Keratinocyte (primary cell): Measurements from ENCODE around the gene CREB3L2. TPM values are rescaled to one million over a fixed set of nuclear protein-coding genes. Genes with fewer than 3 reads are reported as not detected.

Source experiments
- DNase-seq: peaks from one replicate; pipeline ENCODE4 v3.0.0-alpha.2; 2011; ENCODE audit warnings: low read depth, missing footprints, low spot score
- FAIRE-seq: peaks from 2 replicates; lab custom pipeline; 2011; peaks lifted over from hg19 to GRCh38; lab: Jason Lieb, UNC
- H2AFZ ChIP-seq: 2 replicates; pipeline ENCODE4 v1.6.0; 2012; ENCODE audit warnings: low read length, control low read depth, inconsistent platforms; ENCODE audit not compliant: control insufficient read depth
- H3K27ac ChIP-seq: 2 replicates; pipeline ENCODE4 v1.5.1; 2011; ENCODE audit warnings: low read length; ENCODE audit not compliant: control insufficient read depth, insufficient read depth
- H3K27me3 ChIP-seq: 3 replicates; pipeline ENCODE4 v1.6.0; 2011; ENCODE audit warnings: low read length; ENCODE audit not compliant: control insufficient read depth, insufficient read depth; ENCODE audit errors: extremely low read depth
- H3K36me3 ChIP-seq, 2 experiments: 2 replicates in 1 of 2; 3 replicates in 1 of 2; pipeline ENCODE4 v1.5.1; 2011; ENCODE audit warnings: low read length in 2 of 2, mild to moderate bottlenecking in 1 of 2; ENCODE audit not compliant: control insufficient read depth in 2 of 2, insufficient read depth in 2 of 2; ENCODE audit errors: extremely low read depth in 1 of 2
- H3K4me1 ChIP-seq: 3 replicates; pipeline ENCODE4 v1.5.1; 2011; ENCODE audit warnings: low read length; ENCODE audit not compliant: control insufficient read depth, insufficient read depth; ENCODE audit errors: extremely low read depth
- H3K4me2 ChIP-seq: 3 replicates; pipeline ENCODE4 v1.6.0; 2011; ENCODE audit warnings: low read depth, low read length; ENCODE audit not compliant: control insufficient read depth, insufficient read depth; ENCODE audit errors: extremely low read depth
- H3K4me3 ChIP-seq, 3 experiments: fragments of 200-600 bp in 1 of 3; sonication (generic) in 1 of 3; 2 replicates in 2 of 3; 3 replicates in 1 of 3; pipeline ENCODE4 v1.5.1; 2011 to 2016; ENCODE audit warnings: low read length in 3 of 3, mild to moderate bottlenecking in 3 of 3, control low read depth in 2 of 3, inconsistent platforms in 1 of 3, low read depth in 1 of 3, mixed read lengths in 1 of 3, mixed run types in 1 of 3, moderate library complexity in 1 of 3; ENCODE audit not compliant: control insufficient read depth in 2 of 3, insufficient read depth in 2 of 3; ENCODE audit errors: extremely low read depth in 1 of 3
- H3K79me2 ChIP-seq: 2 replicates; pipeline ENCODE4 v1.6.0; 2012; ENCODE audit warnings: low read length; ENCODE audit not compliant: control insufficient read depth, insufficient read depth
- H3K9ac ChIP-seq: 3 replicates; pipeline ENCODE4 v1.6.0; 2011; ENCODE audit warnings: low read length; ENCODE audit not compliant: control insufficient read depth, insufficient read depth; ENCODE audit errors: extremely low read depth
- H3K9me1 ChIP-seq: 3 replicates; pipeline ENCODE4 v1.6.0; 2011; ENCODE audit warnings: low read length; ENCODE audit not compliant: control insufficient read depth, insufficient read depth; ENCODE audit errors: extremely low read depth
- H3K9me3 ChIP-seq: 2 replicates; pipeline ENCODE4 v1.5.1; 2012; ENCODE audit warnings: low read depth, low read length; ENCODE audit not compliant: control insufficient read depth
- H4K20me1 ChIP-seq: 3 replicates; pipeline ENCODE4 v1.6.0; 2011; ENCODE audit warnings: low read length; ENCODE audit not compliant: control insufficient read depth, insufficient read depth; ENCODE audit errors: extremely low read depth
- EZH2 ChIP-seq: IDR thresholded peaks from one replicate; pipeline ENCODE4 v1.6.1; 2012; ENCODE audit warnings: inconsistent platforms, mild to moderate bottlenecking, low read length, moderate library complexity
- dilution Hi-C: fragments of 300-500 bp; cut with MboI; formaldehyde crosslinking; loops from one replicate; pipeline ENCODE4 v1.7.0; 2020; ENCODE audit warnings: low sequenced_read_pairs; ENCODE audit not compliant: extremely low pct_ligation_motif_present
- polyA plus RNA-seq, 5 experiments: library from polyadenylated mRNA; depleted of rRNA in 3 of 5; stranded (reverse) in 3 of 5; stranded (forward) in 1 of 5; unstranded in 1 of 5; fragments of >200 nt; gene quantifications; 1 replicate in 1 of 5; 2 replicates in 3 of 5; 3 replicates in 1 of 5; pipeline versions ENCODE4 v1.2.1 to v1.2.3, GENCODE V29; 2011 to 2012; ENCODE audit warnings: missing spikeins in 2 of 5, low read depth in 1 of 5, low replicate concordance in 1 of 5
- TF ChIP-seq, protein P1 (sequence below), 3 experiments: IDR thresholded peaks in 1 of 3; conservative IDR thresholded peaks in 1 of 3; optimal IDR thresholded peaks in 1 of 3; 2 replicates in 2 of 3; 3 replicates in 1 of 3; pipeline versions ENCODE3 to v1.5.1; 2011; ENCODE audit warnings: low read length in 3 of 3, mild to moderate bottlenecking in 3 of 3, moderate library complexity in 2 of 3, control low read depth in 1 of 3, inconsistent platforms in 1 of 3; ENCODE audit not compliant: insufficient read depth in 2 of 3; ENCODE audit errors: extremely low read depth in 1 of 3

CREB3L2 gene
- polyA plus RNA-seq, 1 donor (not counting 4 experiments of a cell fraction or from before 2014, with no cell fraction given) = 12.8 TPM

DNA sequence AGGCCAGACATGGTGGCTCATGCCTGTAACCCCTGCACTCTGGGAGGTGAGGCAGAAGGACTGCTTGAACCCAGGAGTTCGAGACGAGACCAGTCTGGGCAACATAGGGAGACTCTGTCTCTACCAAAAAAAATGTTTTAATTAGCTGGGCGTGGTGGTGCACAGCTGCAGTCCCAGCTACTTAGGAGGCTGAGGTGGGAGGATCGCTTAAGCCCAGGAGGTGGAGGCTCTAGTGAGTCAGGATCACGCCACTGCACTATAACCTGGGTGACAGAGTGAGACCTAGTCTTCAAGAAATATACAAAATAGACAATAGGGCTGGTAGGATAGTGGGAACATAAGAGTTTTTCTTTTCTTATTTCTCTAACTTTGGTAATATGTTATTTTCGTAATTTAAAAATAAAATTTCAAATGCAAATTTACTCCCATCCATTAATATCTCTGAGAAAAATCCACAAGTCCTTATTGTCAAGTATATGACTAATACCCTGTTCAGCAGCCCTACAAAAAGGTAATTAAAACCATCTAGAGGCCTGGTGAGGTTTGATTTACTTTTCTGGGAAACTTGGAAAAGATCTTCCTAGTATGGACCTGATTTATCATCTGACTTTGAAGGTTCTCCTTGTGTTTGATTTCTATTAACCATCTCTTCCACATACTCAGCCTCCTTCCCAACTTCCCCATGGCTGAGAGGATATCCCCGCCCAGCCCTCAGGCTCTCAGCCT, 50.0 kb downstream of the CREB3L2 start:
- no peaks in the 10 kb centered on the region for H3K4me1 ChIP-seq
- no peak overlapping the region for H2AFZ ChIP-seq
- FAIRE-seq = no peak
- H3K27ac ChIP-seq = no peak overlapping the region
- peaks cover 8% of the 10 kb centered on the region for H3K79me2 ChIP-seq
- no peak overlapping the region for H3K9ac ChIP-seq
- TF ChIP-seq EZH2 = no peak
- TF ChIP-seq, protein P1, sequence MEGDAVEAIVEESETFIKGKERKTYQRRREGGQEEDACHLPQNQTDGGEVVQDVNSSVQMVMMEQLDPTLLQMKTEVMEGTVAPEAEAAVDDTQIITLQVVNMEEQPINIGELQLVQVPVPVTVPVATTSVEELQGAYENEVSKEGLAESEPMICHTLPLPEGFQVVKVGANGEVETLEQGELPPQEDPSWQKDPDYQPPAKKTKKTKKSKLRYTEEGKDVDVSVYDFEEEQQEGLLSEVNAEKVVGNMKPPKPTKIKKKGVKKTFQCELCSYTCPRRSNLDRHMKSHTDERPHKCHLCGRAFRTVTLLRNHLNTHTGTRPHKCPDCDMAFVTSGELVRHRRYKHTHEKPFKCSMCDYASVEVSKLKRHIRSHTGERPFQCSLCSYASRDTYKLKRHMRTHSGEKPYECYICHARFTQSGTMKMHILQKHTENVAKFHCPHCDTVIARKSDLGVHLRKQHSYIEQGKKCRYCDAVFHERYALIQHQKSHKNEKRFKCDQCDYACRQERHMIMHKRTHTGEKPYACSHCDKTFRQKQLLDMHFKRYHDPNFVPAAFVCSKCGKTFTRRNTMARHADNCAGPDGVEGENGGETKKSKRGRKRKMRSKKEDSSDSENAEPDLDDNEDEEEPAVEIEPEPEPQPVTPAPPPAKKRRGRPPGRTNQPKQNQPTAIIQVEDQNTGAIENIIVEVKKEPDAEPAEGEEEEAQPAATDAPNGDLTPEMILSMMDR (optimal IDR thresholded peaks at IDR 0.05 in 1 of 3, IDR thresholded peaks at IDR 0.05 in 1 of 3, conservative IDR thresholded peaks at IDR 0.05 in 1 of 3; ENCODE audit: extremely low read depth in 1 of 3, insufficient read depth in 2 of 3, low read length in 3 of 3) = no peak
- peaks cover 0 to 3% of the 10 kb centered on the region in 2 experiments for H3K36me3 ChIP-seq
- no peaks in the 10 kb centered on the region for H4K20me1 ChIP-seq
- H3K9me1 ChIP-seq = no peaks in the 10 kb centered on the region
- DNase-seq = no peak
- H3K4me3 ChIP-seq = no peak overlapping the region
- no peaks in the 10 kb centered on the region for H3K27me3 ChIP-seq
- no peak overlapping the region for H3K4me2 ChIP-seq
- dilution Hi-C loops = no loop called here
- H3K9me3 ChIP-seq = no peaks in the 10 kb centered on the region

DNA sequence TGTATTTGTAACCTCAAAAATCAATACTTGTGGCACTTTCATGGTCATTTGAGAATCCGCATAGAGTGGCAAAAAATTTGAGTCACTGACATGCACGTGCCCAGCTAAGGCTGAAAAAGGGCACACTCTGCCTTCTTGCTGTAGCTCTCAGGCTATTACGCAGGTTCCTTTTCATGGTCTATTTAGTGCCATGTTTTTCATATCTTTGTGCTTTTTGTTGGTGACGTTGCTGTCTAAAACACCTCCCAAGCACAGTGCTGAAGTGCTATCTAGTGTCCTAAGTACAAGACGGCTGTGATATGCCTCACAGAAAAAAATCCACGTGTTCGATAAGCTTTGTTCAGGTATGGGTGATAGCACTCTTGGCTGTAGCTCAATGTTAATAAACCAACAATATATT, 50.9 kb downstream of the CREB3L2 start:
- H3K79me2 ChIP-seq = peaks cover 8% of the 10 kb centered on the region
- dilution Hi-C loops = no loop called here
- no peaks in the 10 kb centered on the region for H3K9me1 ChIP-seq
- H3K4me1 ChIP-seq = no peaks in the 10 kb centered on the region
- no peaks in the 10 kb centered on the region for H3K27me3 ChIP-seq
- H3K36me3 ChIP-seq = peaks cover 0 to 3% of the 10 kb centered on the region in 2 experiments
- H3K9me3 ChIP-seq = no peaks in the 10 kb centered on the region
- TF ChIP-seq, protein P1 (optimal IDR thresholded peaks at IDR 0.05 in 1 of 3, IDR thresholded peaks at IDR 0.05 in 1 of 3, conservative IDR thresholded peaks at IDR 0.05 in 1 of 3; ENCODE audit: extremely low read depth in 1 of 3, insufficient read depth in 2 of 3, low read length in 3 of 3) = no peak
- no peak for TF ChIP-seq EZH2
- no peaks in the 10 kb centered on the region for H4K20me1 ChIP-seq
- H2AFZ ChIP-seq = no peak overlapping the region
- H3K27ac ChIP-seq = no peak overlapping the region
- no peak overlapping the region for H3K4me2 ChIP-seq
- no peak for DNase-seq
- H3K4me3 ChIP-seq = no peak overlapping the region
- FAIRE-seq = no peak
- H3K9ac ChIP-seq = no peak overlapping the region
